OCI-LY1 (cell line): Measurements from ENCODE around the gene RFX2.

ENCODE experiments used
- CTCF ChIP-seq: fragments of 200-600 bp; sonication (generic), shearing (Covaris generic); IDR thresholded peaks from 2 replicates; pipeline ENCODE4 v1.5.1; 2017; ENCODE audit warnings: mild to moderate bottlenecking, antibody characterized with exemption, low read length, moderate library complexity, mixed read lengths
- EZH2 ChIP-seq: fragments of 200-600 bp; sonication (generic), shearing (Covaris generic); IDR thresholded peaks from 2 replicates; pipeline ENCODE4 v1.8.0; 2017; ENCODE audit warnings: borderline replicate concordance, mixed run types, mild to moderate bottlenecking, antibody characterized with exemption, low read length, moderate library complexity, mixed read lengths

GRCh38 chr19:6150289-6150688, 40.0 kb upstream of the RFX2 start:
- TF ChIP-seq EZH2 (no peak), CTCF (no peak)
